ENCODE data around the gene ADRM1.

- TF ChIP-seq OSR1 (CRISPR knock-in tag; IDR thresholded peaks at IDR 0.05) (no peak), CSDC2 (CRISPR knock-in tag; IDR thresholded peaks at IDR 0.05) (no peak), ZFP3 (CRISPR knock-in tag; IDR thresholded peaks at IDR 0.05) (no peak), PATZ1 (CRISPR knock-in tag; IDR thresholded peaks at IDR 0.05; ENCODE audit: borderline replicate concordance) (no peak), RARB (CRISPR knock-in tag; IDR thresholded peaks at IDR 0.05) (no peak), ZNF565 (CRISPR knock-in tag; conservative IDR thresholded peaks at IDR 0.05; ENCODE audit: low read depth) (no peak), TOX (CRISPR knock-in tag; IDR thresholded peaks at IDR 0.05; ENCODE audit: borderline replicate concordance) (no peak)
These were observed 6.6 kb downstream of the ADRM1 start for GRCh38 chr20:62309198-62309944.

Data from SK-N-SH treated with all-trans-retinoic acid at 6 μM for 48 hours (cell line).